Stimulated activated naive CD8-positive, alpha-beta T cell treated with anti-CD3 and anti-CD28 coated beads, Interleukin-15, amount 100 ng/mL, for 72 hours (primary cell): ENCODE results near the gene ASPSCR1.
A peak's percentile ranks its signal among the peaks of the same experiment; 100 is the strongest.
"Not testable (repeated sequence)": the region's sequence is repeated elsewhere in the genome, so short reads cannot be mapped to it uniquely, and the experiment has no call there.

ENCODE experiments used
- ATAC-seq: fragments of 150-1000 bp; cut with Tn5 transposase; 2 replicates; pipeline ENCODE4 v1.10.0; 2021; ENCODE audit warnings: mild to moderate bottlenecking, moderate library complexity
- DNase-seq, 2 donors: peaks; one replicate each; pipeline ENCODE4 v3.0.0; 2021 to 2022
- H3K27ac Mint-ChIP-seq, 2 donors: one replicate each; pipeline ENCODE4 v1.8.0; 2022; ENCODE audit warnings: mild to moderate bottlenecking in 2 of 2, mixed read lengths in 2 of 2, moderate library complexity in 2 of 2
- H3K27me3 Mint-ChIP-seq: one replicate; pipeline ENCODE4 v1.8.0; 2022; ENCODE audit warnings: mixed read lengths
- H3K4me1 Mint-ChIP-seq: one replicate; pipeline ENCODE4 v1.8.0; 2022; ENCODE audit warnings: mild to moderate bottlenecking, mixed read lengths
- H3K4me3 Mint-ChIP-seq, 2 donors: one replicate each; pipeline ENCODE4 v1.8.0; 2022; ENCODE audit warnings: mild to moderate bottlenecking in 2 of 2, mixed read lengths in 2 of 2, moderate library complexity in 1 of 2
- H3K9me3 Mint-ChIP-seq, 2 donors: one replicate each; pipeline ENCODE4 v1.8.0; 2022; ENCODE audit warnings: mixed read lengths in 2 of 2

The ASPSCR1 gene

DNA sequence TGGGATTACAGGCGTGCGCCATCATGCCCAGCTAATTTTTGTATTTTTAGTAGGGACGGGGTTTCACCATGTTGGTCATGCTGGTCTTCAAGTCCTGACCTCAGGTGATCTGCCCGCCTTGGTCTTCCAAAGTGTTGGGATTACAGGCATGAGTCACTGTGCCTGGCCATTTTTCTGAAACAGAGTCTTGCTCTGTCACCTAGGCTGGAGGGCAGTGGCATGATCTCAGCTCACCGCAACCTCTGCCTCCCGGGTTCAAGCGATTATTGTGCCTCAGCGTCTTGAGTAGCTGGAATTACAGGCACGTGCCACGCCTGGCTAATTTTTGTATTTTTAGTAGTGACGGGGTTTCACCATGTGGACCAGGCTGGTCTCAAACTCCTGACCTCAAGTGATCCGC is 4.1 kb downstream of the ASPSCR1 start:
- H3K27me3 Mint-ChIP-seq, H3K9me3 Mint-ChIP-seq, DNase-seq, H3K27ac Mint-ChIP-seq, ATAC-seq, H3K4me3 Mint-ChIP-seq: not testable (repeated sequence)
- peaks cover 53% of the 10 kb centered on the region for H3K4me1 Mint-ChIP-seq

- ATAC-seq, result no peak
- Mint-ChIP-seq H3K9me3 (no peaks in the 10 kb centered on the region), H3K4me1 (peaks cover 52% of the 10 kb centered on the region)
Observed at GRCh38 chr17:81983011-81983638, 5.7 kb downstream of the ASPSCR1 start.

DNA sequence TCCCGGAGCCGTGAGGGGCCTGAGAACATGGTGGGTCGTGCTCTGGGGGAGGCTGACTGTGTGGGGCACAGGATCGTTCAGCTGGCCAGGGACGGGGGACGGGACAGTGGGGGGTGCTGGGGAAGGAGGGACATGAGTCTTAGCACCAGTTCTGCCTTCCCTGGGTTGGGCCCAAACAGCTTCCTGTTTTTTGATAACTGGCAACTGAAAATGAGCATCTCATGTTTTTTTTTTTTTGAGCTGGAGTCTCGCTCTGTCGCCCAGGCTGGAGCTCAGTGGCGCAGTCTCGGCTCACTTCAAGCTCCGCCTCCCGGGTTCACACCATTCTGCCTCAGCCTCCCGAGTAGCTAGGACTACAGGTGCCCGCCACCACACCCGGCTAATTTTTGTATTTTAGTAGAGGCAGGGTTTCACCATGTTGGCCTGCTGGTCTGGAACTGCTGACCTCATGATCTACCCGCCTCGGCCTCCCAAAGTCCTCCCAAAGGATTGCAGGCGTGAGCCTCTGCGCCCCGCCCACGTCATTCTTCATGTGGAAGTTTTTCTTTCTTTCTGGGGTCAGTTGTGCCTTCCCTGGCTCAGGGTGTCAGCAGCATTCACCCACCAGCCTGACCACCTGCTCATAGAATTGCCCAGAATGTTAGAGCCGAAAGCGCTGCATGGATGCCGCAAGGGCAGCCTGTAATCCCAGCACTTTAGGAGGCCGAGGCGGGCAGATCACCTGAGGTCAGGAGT is 6.4 kb downstream of the ASPSCR1 start:
- H3K4me1 Mint-ChIP-seq, result peaks cover 45% of the 10 kb centered on the region
- DNase-seq, result no peak
- no peak overlapping the region for H3K4me3 Mint-ChIP-seq
- no peaks in the 10 kb centered on the region for H3K27me3 Mint-ChIP-seq
- no peak for ATAC-seq
- no peaks in the 10 kb centered on the region for H3K9me3 Mint-ChIP-seq
- no peak overlapping the region for H3K27ac Mint-ChIP-seq

More at GRCh38 chr17:81983011-81983638, 5.7 kb downstream of the ASPSCR1 start:
- Mint-ChIP-seq H3K27ac (no peak overlapping the region), H3K4me3 (no peak overlapping the region), H3K27me3 (no peaks in the 10 kb centered on the region)
- DNase-seq, result no peak

DNA sequence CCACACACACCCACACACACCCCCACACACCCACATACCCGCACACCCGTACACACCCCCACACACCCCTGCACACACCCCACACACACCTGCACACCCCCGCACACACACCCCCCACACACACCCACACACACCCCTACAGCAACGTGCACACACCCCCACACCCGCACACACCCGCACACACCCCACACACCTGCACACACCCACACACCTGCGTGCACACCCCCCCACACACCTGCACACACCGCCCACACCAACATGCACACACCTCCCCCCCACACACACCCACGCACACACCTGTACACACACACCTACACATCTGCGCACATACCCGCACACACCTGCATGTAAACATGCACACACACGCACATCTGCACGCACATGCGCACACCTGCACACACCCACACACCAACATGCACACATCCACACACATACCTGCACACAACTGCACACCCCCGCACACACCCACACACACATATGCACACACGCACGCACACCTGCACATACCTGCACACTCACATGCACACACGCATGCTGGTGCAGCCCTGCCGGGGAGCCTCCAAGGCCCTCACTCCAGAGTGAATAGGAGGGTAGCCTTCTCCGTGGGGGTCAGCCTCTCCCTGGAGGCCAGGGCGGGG is 7.5 kb downstream of the ASPSCR1 start:
- H3K9me3 Mint-ChIP-seq, result no peaks in the 10 kb centered on the region
- ATAC-seq, result peak; percentile 63
- no peak overlapping the region for H3K27ac Mint-ChIP-seq
- no peaks in the 10 kb centered on the region for H3K27me3 Mint-ChIP-seq
- no peak overlapping the region for H3K4me3 Mint-ChIP-seq
- peaks cover 40% of the 10 kb centered on the region for H3K4me1 Mint-ChIP-seq
- no peak for DNase-seq

DNA sequence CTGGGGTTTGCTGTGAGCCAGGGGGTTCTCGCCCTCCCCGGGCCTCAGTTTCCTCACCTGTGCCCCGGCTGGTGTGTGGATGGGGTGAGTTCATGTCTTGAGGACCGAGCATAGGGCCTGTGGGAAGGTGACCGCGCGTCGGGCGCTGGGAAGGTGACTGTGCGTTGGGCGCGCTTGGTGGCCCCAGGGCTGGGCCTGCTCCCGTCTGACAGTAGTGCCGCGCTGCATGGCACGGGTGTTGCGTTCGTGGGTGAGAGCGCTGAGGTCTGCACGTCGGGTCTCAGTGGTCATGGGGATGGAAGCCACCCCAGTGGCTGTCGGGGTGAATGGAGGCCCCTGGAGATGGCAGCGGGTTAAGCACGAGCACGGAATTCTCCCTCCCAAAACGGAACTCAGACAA is 9.2 kb downstream of the ASPSCR1 start:
- Mint-ChIP-seq H3K27me3 (no peaks in the 10 kb centered on the region), H3K27ac (no peak overlapping the region), H3K9me3 (no peaks in the 10 kb centered on the region), H3K4me1 (peaks cover 32% of the 10 kb centered on the region), H3K4me3 (no peak overlapping the region)
- no peak for DNase-seq
- no peak for ATAC-seq

- no peak for ATAC-seq
- Mint-ChIP-seq H3K9me3 (no peaks in the 10 kb centered on the region), H3K27ac (no peak overlapping the region), H3K4me1 (peaks cover 34% of the 10 kb centered on the region), H3K27me3 (no peaks in the 10 kb centered on the region), H3K4me3 (no peak overlapping the region)
- no peak for DNase-seq
Observed at GRCh38 chr17:81987161-81987770, 9.8 kb downstream of the ASPSCR1 start.

DNA sequence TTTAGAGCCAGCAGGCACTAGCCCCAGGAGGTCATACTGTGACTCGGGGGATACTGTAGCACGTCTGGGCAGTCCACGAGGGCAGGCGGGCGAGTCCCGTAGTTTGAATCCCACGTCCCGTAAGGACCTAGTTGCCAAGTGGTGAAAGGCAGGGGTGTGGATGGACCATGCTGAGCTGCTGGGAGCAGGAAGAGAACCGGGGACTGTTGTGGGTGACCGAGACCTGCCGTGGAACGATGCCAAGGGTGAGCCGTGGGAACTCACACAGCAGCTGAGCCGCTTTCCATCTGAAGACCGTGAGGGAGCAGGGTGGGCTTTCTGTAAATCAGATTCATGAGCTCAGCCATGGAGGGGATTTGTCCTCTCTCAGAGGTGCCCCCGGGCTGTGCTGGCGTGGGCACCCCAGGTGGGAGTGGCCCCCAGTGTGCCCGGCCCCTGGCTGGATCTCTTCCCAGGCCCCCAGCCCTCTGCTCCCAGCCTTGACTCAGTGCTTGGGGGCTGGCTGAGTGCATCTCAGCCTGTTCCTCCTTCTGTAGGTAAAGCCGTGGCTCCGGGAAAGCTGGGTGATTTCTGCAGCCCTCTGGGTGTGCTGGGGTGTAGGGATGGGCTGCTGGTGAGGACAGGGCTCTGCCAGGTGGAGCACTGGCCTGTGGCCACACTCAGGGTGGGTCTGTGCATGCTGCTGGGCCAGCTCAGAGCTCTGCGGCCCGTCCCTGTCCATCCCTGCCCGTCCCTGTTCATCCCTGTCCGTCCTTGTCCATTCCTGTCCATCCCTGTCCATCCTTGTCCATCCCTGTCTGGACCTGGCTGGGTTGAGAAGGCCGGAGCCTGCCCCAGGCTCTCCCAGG is 13.6 kb downstream of the ASPSCR1 start:
- Mint-ChIP-seq H3K27me3 (no peaks in the 10 kb centered on the region), H3K27ac (peak overlapping the region in 1 of 2 donors; percentile 27), H3K4me3 (no peak overlapping the region), H3K4me1 (peaks cover 24% of the 10 kb centered on the region), H3K9me3 (no peaks in the 10 kb centered on the region)
- DNase-seq (no peak), ATAC-seq (peak; percentile 22)

DNA sequence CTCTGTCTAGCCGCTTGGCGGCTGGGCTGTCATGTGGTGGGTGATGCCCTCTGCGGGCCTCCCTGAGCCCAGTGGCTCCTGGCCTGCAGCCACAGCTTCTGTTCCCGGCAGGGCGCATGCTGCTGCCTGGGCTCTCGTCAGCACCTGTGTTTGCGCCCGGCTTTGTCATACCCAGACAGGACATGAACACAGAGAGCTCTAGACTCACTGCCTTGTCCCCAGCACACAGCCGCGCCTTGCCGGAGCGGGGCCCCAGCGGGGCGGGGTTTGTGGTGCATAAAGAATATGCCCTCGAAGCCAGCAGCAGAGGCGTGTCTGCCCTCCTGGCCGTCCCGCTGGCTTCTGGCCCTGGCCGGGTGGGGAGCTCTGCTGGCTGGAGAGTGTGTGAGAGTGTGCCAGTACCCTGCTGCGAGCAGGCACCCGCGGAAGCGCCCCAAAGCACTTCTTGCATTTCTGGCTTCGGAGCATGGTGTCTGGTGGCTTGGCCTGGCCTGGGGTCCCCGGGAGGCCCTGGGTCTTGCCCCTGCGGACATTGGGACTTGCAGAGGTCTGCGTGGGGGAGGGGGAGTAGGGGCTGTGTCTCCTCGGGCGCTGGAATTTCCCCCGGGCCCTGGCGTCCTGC is 14.4 kb downstream of the ASPSCR1 start:
- Mint-ChIP-seq H3K9me3 (no peaks in the 10 kb centered on the region), H3K4me1 (peaks cover 19% of the 10 kb centered on the region)
- ATAC-seq, result no peak

GRCh38 chr17:81992306-81993102 is 15.1 kb downstream of the ASPSCR1 start:
- DNase-seq (no peak), ATAC-seq (no peak)
- H3K4me3 Mint-ChIP-seq, result no peak overlapping the region
- no peaks in the 10 kb centered on the region for H3K27me3 Mint-ChIP-seq
- no peaks in the 10 kb centered on the region for H3K9me3 Mint-ChIP-seq
- H3K27ac Mint-ChIP-seq, result no peak overlapping the region
- H3K4me1 Mint-ChIP-seq, result peaks cover 17% of the 10 kb centered on the region

More for the DNA sequence above, 14.4 kb downstream of the ASPSCR1 start:
- Mint-ChIP-seq H3K27me3 (no peaks in the 10 kb centered on the region), H3K4me3 (no peak overlapping the region), H3K27ac (peak overlapping the region in 1 of 2 donors; percentile 27)
- DNase-seq, result no peak

DNA sequence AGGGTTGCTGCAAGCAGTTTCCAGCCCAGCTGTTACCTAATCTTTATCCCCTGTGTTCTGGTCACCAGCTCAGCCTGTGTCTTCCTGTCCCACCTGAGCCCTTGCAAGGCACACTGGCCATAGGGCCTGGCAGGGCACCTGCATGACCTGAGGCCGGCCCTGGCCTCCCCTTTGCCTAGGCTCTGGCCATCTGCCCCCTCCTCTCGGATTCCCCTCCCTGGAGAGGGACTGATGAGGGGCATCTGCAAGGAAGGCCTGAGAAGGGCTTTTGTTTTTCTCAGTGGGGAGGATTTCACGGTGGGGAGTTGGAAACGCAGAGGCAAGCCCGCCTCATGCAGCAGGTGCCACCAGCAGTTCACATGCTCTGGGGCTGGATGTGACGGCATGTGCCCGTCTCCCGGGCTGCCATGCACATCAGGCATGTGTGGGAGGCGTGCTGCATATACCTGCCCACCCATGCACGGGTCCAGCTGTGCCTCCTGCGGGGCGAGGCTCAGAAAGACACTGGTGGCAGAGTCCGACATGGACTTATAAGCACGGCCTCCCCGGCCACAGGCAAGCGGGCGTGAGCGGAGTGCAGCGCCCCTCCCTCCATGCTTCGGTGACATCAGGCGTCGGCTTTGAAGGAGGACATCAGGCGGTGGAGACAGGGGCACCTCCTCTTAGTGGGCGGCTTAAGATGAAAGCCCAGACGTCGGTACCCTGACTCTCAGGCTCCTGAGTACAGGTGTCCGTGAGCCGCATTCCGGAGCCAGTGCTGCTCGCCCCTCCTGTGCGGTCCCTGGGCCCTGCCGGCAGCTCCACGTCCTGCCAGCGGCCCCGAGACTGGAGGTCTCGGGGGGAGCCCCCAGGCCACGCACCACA is 16.5 kb downstream of the ASPSCR1 start:
- Mint-ChIP-seq H3K4me1 (peaks cover 17% of the 10 kb centered on the region), H3K27ac (peak overlapping the region in 1 of 2 donors; percentile 80), H3K9me3 (no peaks in the 10 kb centered on the region), H3K4me3 (no peak overlapping the region), H3K27me3 (no peaks in the 10 kb centered on the region)
- ATAC-seq (no peak), DNase-seq (no peak)

DNA sequence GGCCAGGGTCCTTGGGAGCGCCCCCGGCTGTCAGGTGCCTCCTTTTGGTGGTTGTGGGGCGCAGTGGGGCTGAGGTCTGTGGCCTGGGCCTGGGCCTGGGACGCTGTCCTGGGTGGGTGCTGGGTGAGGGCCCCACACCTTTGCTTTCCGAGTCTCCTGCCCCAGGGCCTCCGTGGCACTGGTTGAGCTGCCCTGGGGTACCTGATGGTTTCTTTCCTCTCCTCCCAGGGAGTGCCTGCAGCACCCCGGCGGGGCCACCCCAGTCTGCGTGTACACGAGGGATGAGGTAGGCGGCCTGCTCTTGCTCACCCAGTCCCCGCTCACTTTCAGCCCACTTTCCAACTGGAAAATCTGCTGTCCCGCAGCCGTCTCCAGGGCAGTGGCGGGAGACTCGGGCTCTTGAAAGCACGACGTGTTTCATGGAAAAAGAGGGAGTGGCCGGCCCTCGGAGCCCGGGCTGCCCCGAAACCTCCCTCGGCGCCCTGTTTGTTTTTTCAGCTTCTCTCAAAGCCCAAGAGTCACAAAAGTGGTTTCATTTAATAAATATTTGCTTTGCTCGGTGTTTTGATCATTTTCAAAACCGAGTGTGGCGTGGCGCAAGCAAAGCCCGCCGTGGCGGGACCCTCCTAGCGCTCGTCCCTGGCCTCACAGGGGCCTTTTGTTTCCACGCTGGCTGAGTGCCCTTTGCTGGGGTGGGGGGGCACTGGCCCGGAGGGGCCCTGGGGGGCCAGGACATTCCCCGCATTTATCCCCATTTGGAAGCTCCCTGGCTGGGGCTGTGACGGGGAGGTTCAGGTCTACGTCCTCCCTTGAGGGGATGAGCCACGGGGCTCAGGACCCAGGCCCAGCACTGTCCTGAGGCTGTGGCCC is 17.4 kb downstream of the ASPSCR1 start:
- H3K27ac Mint-ChIP-seq, result no peak overlapping the region
- H3K27me3 Mint-ChIP-seq, result no peaks in the 10 kb centered on the region
- no peak for DNase-seq
- H3K9me3 Mint-ChIP-seq, result no peaks in the 10 kb centered on the region
- peaks cover 11% of the 10 kb centered on the region for H3K4me1 Mint-ChIP-seq
- ATAC-seq, result peak; percentile 26
- H3K4me3 Mint-ChIP-seq, result no peak overlapping the region

GRCh38 chr17:81995463-81996231 is 18.2 kb downstream of the ASPSCR1 start:
- H3K9me3 Mint-ChIP-seq, result no peaks in the 10 kb centered on the region
- no peak overlapping the region for H3K4me3 Mint-ChIP-seq
- H3K4me1 Mint-ChIP-seq, result peaks cover 9% of the 10 kb centered on the region
- ATAC-seq, result no peak
- H3K27ac Mint-ChIP-seq, result peak overlapping the region in 1 of 2 donors; percentile 27
- no peak for DNase-seq
- no peaks in the 10 kb centered on the region for H3K27me3 Mint-ChIP-seq
